ENCODE measurements around the gene STK39. TPM values are rescaled to one million over a fixed set of nuclear protein-coding genes. Genes with fewer than 3 reads are reported as not detected.

The STK39 gene
- total and polyA plus RNA-seq, 9 of the 15 experiments (the other 6 are each of a cell fraction or from before 2014, with no cell fraction given) = 0.19 to 0.76 (median 0.51) TPM

GRCh38 chr2:167962436-167963226 is 284.8 kb downstream of the STK39 start (continued):
- TF ChIP-seq PATZ1 (CRISPR knock-in tag; IDR thresholded peaks at IDR 0.05; ENCODE audit: borderline replicate concordance) (no peak), ZNF324 (CRISPR knock-in tag; IDR thresholded peaks at IDR 0.05) (0 out of 2 replicates have a peak, but pooled peaks have one; percentile 23), ZNF592 (IDR thresholded peaks at IDR 0.05) (no peak), HMG20A (CRISPR knock-in tag; conservative IDR thresholded peaks at IDR 0.05) (no peak), GTF2A2 (tag; IDR thresholded peaks at IDR 0.05) (0 out of 2 replicates have a peak, but pooled peaks have one; percentile 30), JUNB (CRISPR knock-in tag; conservative IDR thresholded peaks at IDR 0.05) (no peak), CBFA2T3 (IDR thresholded peaks at IDR 0.05) (no peak), ZNF274 (IDR thresholded peaks at IDR 0.05; ENCODE audit: borderline replicate concordance, low read depth, low read length) (no peak)
- TF ChIP-seq, protein P1, sequence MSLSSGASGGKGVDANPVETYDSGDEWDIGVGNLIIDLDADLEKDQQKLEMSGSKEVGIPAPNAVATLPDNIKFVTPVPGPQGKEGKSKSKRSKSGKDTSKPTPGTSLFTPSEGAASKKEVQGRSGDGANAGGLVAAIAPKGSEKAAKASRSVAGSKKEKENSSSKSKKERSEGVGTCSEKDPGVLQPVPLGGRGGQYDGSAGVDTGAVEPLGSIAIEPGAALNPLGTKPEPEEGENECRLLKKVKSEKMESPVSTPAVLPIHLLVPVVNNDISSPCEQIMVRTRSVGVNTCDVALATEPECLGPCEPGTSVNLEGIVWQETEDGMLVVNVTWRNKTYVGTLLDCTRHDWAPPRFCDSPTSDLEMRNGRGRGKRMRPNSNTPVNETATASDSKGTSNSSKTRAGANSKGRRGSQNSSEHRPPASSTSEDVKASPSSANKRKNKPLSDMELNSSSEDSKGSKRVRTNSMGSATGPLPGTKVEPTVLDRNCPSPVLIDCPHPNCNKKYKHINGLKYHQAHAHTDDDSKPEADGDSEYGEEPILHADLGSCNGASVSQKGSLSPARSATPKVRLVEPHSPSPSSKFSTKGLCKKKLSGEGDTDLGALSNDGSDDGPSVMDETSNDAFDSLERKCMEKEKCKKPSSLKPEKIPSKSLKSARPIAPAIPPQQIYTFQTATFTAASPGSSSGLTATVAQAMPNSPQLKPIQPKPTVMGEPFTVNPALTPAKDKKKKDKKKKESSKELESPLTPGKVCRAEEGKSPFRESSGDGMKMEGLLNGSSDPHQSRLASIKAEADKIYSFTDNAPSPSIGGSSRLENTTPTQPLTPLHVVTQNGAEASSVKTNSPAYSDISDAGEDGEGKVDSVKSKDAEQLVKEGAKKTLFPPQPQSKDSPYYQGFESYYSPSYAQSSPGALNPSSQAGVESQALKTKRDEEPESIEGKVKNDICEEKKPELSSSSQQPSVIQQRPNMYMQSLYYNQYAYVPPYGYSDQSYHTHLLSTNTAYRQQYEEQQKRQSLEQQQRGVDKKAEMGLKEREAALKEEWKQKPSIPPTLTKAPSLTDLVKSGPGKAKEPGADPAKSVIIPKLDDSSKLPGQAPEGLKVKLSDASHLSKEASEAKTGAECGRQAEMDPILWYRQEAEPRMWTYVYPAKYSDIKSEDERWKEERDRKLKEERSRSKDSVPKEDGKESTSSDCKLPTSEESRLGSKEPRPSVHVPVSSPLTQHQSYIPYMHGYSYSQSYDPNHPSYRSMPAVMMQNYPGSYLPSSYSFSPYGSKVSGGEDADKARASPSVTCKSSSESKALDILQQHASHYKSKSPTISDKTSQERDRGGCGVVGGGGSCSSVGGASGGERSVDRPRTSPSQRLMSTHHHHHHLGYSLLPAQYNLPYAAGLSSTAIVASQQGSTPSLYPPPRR (CRISPR knock-in tag; IDR thresholded peaks at IDR 0.05; ENCODE audit: borderline replicate concordance) = no peak

Measured in K562 (cell line).